ENCODE measurements around the gene ATG16L2. TPM values are rescaled to one million over a fixed set of nuclear protein-coding genes. Genes with fewer than 3 reads are reported as not detected.
"Not testable (repeated sequence)": the region's sequence is repeated elsewhere in the genome, so short reads cannot be mapped to it uniquely, and the experiment has no call there.

Gene ATG16L2
- total RNA-seq, 2 experiments from 2014 or later: 104 to 105 TPM

GRCh38 chr11:72840780-72841179 lies 26.6 kb downstream of the ATG16L2 start:
- Mint-ChIP-seq H3K27me3 (ENCODE audit: low read depth) (no peaks in the 10 kb centered on the region), H3K27ac (no peak overlapping the region), H3K36me3 (ENCODE audit: low read depth) (peaks cover 47% of the 10 kb centered on the region), H3K9me3 (ENCODE audit: insufficient read depth) (no peaks in the 10 kb centered on the region), H3K4me1 (ENCODE audit: low read depth) (peaks cover 16% of the 10 kb centered on the region), H3K4me3 (no peak overlapping the region)
- DNase-seq: no peak
- no peak for ATAC-seq
- POLR2A ChIA-PET: interaction anchor here (0.8 kb wide), 1 partner anchor 8 kb away, joined by 3 read pairs; no protein-coding TSS in a partner anchor
- CTCF ChIA-PET: interaction anchor here (0.8 to 2.7 kb wide), 7 partner anchors 9 to 395 kb away, joined by 3 to 12 read pairs (median 3); no protein-coding TSS in a partner anchor

GRCh38 chr11:72841397-72841796 lies 27.2 kb downstream of the ATG16L2 start:
- CTCF ChIA-PET: interaction anchor here (1.2 to 2.7 kb wide), 5 partner anchors 10 to 338 kb away, joined by 3 to 12 read pairs (median 7); no protein-coding TSS in a partner anchor
- H3K4me3 Mint-ChIP-seq: no peak overlapping the region
- H3K36me3 Mint-ChIP-seq (ENCODE audit: low read depth): peaks cover 45% of the 10 kb centered on the region
- no peaks in the 10 kb centered on the region for H3K9me3 Mint-ChIP-seq (ENCODE audit: insufficient read depth)
- ATAC-seq (no peak), DNase-seq (no peak)
- no peaks in the 10 kb centered on the region for H3K27me3 Mint-ChIP-seq (ENCODE audit: low read depth)
- H3K4me1 Mint-ChIP-seq (ENCODE audit: low read depth): peaks cover 10% of the 10 kb centered on the region
- POLR2A ChIA-PET: interaction anchor here (0.8 kb wide), 1 partner anchor 9 kb away, joined by 3 read pairs; no protein-coding TSS in a partner anchor
- H3K27ac Mint-ChIP-seq: no peak overlapping the region

- Mint-ChIP-seq H3K27ac (no peak overlapping the region), H3K4me3 (no peak overlapping the region), H3K9me3 (ENCODE audit: insufficient read depth) (no peaks in the 10 kb centered on the region), H3K4me1 (ENCODE audit: low read depth) (peaks cover 10% of the 10 kb centered on the region), H3K36me3 (ENCODE audit: low read depth) (peaks cover 45% of the 10 kb centered on the region), H3K27me3 (ENCODE audit: low read depth) (no peaks in the 10 kb centered on the region)
- CTCF ChIA-PET: interaction anchor here (2.7 kb wide), 1 partner anchor 336 kb away, joined by 10 read pairs; no protein-coding TSS in a partner anchor
- DNase-seq (no peak), ATAC-seq (no peak)
- POLR2A ChIA-PET: no interaction called here
Observed at GRCh38 chr11:72842126-72842525, 27.9 kb downstream of the ATG16L2 start.

- no peak overlapping the region for H3K4me3 Mint-ChIP-seq
- DNase-seq (no peak), ATAC-seq (no peak)
- H3K27ac Mint-ChIP-seq: no peak overlapping the region
- ChIA-PET POLR2A (no interaction called here), CTCF (no interaction called here)
- H3K9me3 Mint-ChIP-seq (ENCODE audit: insufficient read depth): no peaks in the 10 kb centered on the region
- peaks cover 9% of the 10 kb centered on the region for H3K4me1 Mint-ChIP-seq (ENCODE audit: low read depth)
- peaks cover 38% of the 10 kb centered on the region for H3K36me3 Mint-ChIP-seq (ENCODE audit: low read depth)
- H3K27me3 Mint-ChIP-seq (ENCODE audit: low read depth): no peaks in the 10 kb centered on the region
Observed at GRCh38 chr11:72842653-72843330, 28.6 kb downstream of the ATG16L2 start.

- DNase-seq (no peak), ATAC-seq (no peak)
- Mint-ChIP-seq H3K4me3 (no peak overlapping the region), H3K27me3 (ENCODE audit: low read depth) (no peaks in the 10 kb centered on the region), H3K36me3 (ENCODE audit: low read depth) (peaks cover 36% of the 10 kb centered on the region), H3K4me1 (ENCODE audit: low read depth) (peaks cover 5% of the 10 kb centered on the region), H3K27ac (no peak overlapping the region), H3K9me3 (ENCODE audit: insufficient read depth) (no peaks in the 10 kb centered on the region)
- ChIA-PET CTCF (interaction anchor here (1.5 to 3.9 kb wide), 3 partner anchors 13 to 333 kb away, joined by 3 to 14 read pairs (median 9); no protein-coding TSS in a partner anchor), POLR2A (no interaction called here)
Observed at GRCh38 chr11:72844356-72844755, 30.1 kb downstream of the ATG16L2 start.

GRCh38 chr11:72848846-72849466 lies 34.7 kb downstream of the ATG16L2 start:
- POLR2A ChIA-PET: no interaction called here
- no peak overlapping the region for H3K27ac Mint-ChIP-seq
- H3K27me3 Mint-ChIP-seq (ENCODE audit: low read depth): no peaks in the 10 kb centered on the region
- CTCF ChIA-PET: interaction anchor here (0.8 to 1.3 kb wide), 3 partner anchors 9 to 124 kb away, joined by 3 to 5 read pairs (median 3); no protein-coding TSS in a partner anchor
- peaks cover 14% of the 10 kb centered on the region for H3K36me3 Mint-ChIP-seq (ENCODE audit: low read depth)
- DNase-seq: peak; percentile 60
- no peak for ATAC-seq
- no peaks in the 10 kb centered on the region for H3K9me3 Mint-ChIP-seq (ENCODE audit: insufficient read depth)
- H3K4me1 Mint-ChIP-seq (ENCODE audit: low read depth): peaks cover 11% of the 10 kb centered on the region
- no peak overlapping the region for H3K4me3 Mint-ChIP-seq

- no peak overlapping the region for H3K4me3 Mint-ChIP-seq
- peaks cover 11% of the 10 kb centered on the region for H3K4me1 Mint-ChIP-seq (ENCODE audit: low read depth)
- H3K27me3 Mint-ChIP-seq (ENCODE audit: low read depth): no peaks in the 10 kb centered on the region
- ATAC-seq (no peak), DNase-seq (no peak)
- POLR2A ChIA-PET: no interaction called here
- H3K36me3 Mint-ChIP-seq (ENCODE audit: low read depth): peaks cover 8% of the 10 kb centered on the region
- no peak overlapping the region for H3K27ac Mint-ChIP-seq
- H3K9me3 Mint-ChIP-seq (ENCODE audit: insufficient read depth): no peaks in the 10 kb centered on the region
- CTCF ChIA-PET: no interaction called here
Observed at GRCh38 chr11:72850832-72851231, 36.6 kb downstream of the ATG16L2 start.

GRCh38 chr11:72851726-72852125 lies 37.5 kb downstream of the ATG16L2 start:
- DNase-seq (no peak), ATAC-seq (no peak)
- H3K27ac Mint-ChIP-seq: no peak overlapping the region
- H3K4me1 Mint-ChIP-seq (ENCODE audit: low read depth): peaks cover 11% of the 10 kb centered on the region
- no peaks in the 10 kb centered on the region for H3K27me3 Mint-ChIP-seq (ENCODE audit: low read depth)
- CTCF ChIA-PET: no interaction called here
- H3K9me3 Mint-ChIP-seq (ENCODE audit: insufficient read depth): no peaks in the 10 kb centered on the region
- POLR2A ChIA-PET: no interaction called here
- no peak overlapping the region for H3K4me3 Mint-ChIP-seq
- peaks cover 8% of the 10 kb centered on the region for H3K36me3 Mint-ChIP-seq (ENCODE audit: low read depth)

- Mint-ChIP-seq H3K27me3 (ENCODE audit: low read depth) (no peaks in the 10 kb centered on the region), H3K9me3 (ENCODE audit: insufficient read depth) (no peaks in the 10 kb centered on the region), H3K4me1 (ENCODE audit: low read depth) (peaks cover 3% of the 10 kb centered on the region), H3K4me3 (no peak overlapping the region), H3K36me3 (ENCODE audit: low read depth) (peaks cover 8% of the 10 kb centered on the region), H3K27ac (no peak overlapping the region)
- DNase-seq (no peak), ATAC-seq (no peak)
- POLR2A ChIA-PET: no interaction called here
- CTCF ChIA-PET: no interaction called here
Observed at GRCh38 chr11:72856065-72856464, 41.9 kb downstream of the ATG16L2 start.

- DNase-seq (no peak), ATAC-seq (no peak)
- peaks cover 11% of the 10 kb centered on the region for H3K36me3 Mint-ChIP-seq (ENCODE audit: low read depth)
- H3K4me1 Mint-ChIP-seq (ENCODE audit: low read depth): no peaks in the 10 kb centered on the region
- CTCF ChIA-PET: no interaction called here
- no peak overlapping the region for H3K4me3 Mint-ChIP-seq
- no peak overlapping the region for H3K27ac Mint-ChIP-seq
- H3K9me3 Mint-ChIP-seq (ENCODE audit: insufficient read depth): no peaks in the 10 kb centered on the region
- POLR2A ChIA-PET: no interaction called here
- no peaks in the 10 kb centered on the region for H3K27me3 Mint-ChIP-seq (ENCODE audit: low read depth)
Observed at GRCh38 chr11:72856551-72857345, 42.5 kb downstream of the ATG16L2 start.

GRCh38 chr11:72858267-72858666 lies 44.1 kb downstream of the ATG16L2 start:
- H3K27me3 Mint-ChIP-seq (ENCODE audit: low read depth); DNase-seq; H3K9me3 Mint-ChIP-seq (ENCODE audit: insufficient read depth); H3K4me3 Mint-ChIP-seq; H3K27ac Mint-ChIP-seq; POLR2A ChIA-PET; H3K4me1 Mint-ChIP-seq (ENCODE audit: low read depth); ATAC-seq: not testable (repeated sequence)
- peaks cover 11% of the 10 kb centered on the region for H3K36me3 Mint-ChIP-seq (ENCODE audit: low read depth)
- CTCF ChIA-PET: interaction anchor here (1.0 kb wide), 1 partner anchor 378 kb away, joined by 3 read pairs; no protein-coding TSS in a partner anchor

GRCh38 chr11:72859126-72859525 lies 44.9 kb downstream of the ATG16L2 start:
- H3K9me3 Mint-ChIP-seq (ENCODE audit: insufficient read depth): no peaks in the 10 kb centered on the region
- H3K27me3 Mint-ChIP-seq (ENCODE audit: low read depth): no peaks in the 10 kb centered on the region
- DNase-seq: no peak
- peaks cover 14% of the 10 kb centered on the region for H3K36me3 Mint-ChIP-seq (ENCODE audit: low read depth)
- POLR2A ChIA-PET: no interaction called here
- CTCF ChIA-PET: no interaction called here
- H3K27ac Mint-ChIP-seq: no peak overlapping the region
- H3K4me3 Mint-ChIP-seq: no peak overlapping the region
- no peak for ATAC-seq
- H3K4me1 Mint-ChIP-seq (ENCODE audit: low read depth): no peaks in the 10 kb centered on the region
